Measurements from ENCODE around the gene CIPC. TPM values are rescaled to one million over a fixed set of nuclear protein-coding genes. Genes with fewer than 3 reads are reported as not detected.

The CIPC gene
- total RNA-seq, 1 donor from 2014 or later = 18.1 TPM

DNA sequence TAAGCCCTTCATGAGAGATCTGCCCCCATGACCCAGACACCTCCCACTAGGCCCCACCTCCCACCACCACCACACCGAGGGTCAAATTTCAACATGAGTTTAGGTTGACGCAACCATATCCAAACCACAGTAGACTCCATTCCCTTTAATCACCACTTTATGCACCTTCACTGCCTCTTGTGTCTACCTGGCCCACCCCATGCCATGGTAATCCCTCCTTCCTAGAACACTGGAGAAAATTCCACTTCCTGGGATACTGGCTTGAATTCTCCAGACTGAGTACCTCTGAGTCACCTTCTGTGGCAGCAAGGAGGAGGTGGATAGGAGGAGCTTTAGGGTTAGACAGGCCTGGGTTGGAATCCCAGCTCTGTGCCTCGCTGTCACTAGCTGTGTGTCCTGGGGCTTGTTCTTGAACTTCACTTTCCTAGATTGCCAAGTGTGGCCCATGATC is 26.1 kb upstream of the CIPC start:
- no peak for DNase-seq

DNA sequence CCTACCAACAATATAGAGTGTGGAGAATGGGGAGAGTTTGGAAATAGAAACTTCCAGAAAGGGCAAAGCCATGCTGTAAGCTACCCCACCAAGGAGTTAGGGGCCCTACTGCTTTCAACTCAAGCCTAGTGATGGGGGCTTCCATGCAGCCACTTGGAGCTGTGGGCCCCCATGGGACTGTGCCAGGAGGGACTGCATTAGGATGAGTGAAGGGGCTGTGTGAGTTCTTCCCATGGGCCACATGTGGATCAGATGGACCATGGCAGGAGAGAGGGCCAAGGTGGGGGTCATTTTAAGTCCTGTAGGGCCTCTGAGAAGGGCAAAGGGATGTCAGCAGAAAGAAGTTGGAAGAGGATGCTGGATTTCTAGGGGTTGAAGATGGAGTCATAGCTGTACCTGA is 23.1 kb upstream of the CIPC start:
- DNase-seq = no peak

GRCh38 chr14:77076113-77076631 is 21.9 kb upstream of the CIPC start:
- peak; percentile 40 for DNase-seq

GRCh38 chr14:77077040-77077439 is 21.0 kb upstream of the CIPC start:
- no peak for DNase-seq

DNA sequence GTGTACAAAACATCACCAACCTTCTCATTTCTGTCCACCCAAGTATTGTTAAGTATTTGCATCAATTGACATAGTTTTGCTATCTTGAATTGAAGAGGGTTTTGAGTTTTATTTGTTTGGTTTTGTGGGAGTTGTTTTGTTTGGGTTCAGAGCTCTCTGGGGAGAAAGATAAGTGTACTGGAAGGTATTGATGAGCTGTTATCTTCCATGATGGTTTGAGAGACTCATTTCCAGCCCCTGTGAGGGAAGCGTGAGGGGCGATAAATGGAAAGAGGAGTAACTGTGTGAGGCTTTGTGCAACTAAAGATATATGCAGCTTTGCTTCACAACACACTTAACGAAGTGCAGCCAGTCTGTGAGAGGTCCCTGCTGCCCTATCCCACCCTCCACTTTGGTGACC is 15.7 kb upstream of the CIPC start:
- DNase-seq = no peak

DNA sequence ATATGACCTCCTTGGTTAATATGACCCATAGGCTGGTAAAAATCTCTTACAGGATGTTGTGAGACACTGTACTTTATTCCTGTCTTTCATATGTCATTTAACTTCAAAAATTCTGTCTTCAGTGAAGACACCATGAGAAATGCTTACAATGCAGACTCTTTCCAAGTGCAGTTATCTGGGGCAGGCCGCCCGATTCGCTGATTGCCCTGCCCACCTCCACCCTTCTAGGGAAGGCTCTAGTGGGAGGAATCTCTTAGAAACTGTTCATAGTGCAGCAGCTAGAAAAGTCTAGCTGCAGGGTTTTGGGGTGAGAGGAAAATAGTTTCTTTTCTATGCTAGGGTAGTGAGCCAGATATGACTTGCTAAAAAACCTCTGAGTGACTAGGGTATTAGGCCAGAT is 15.0 kb upstream of the CIPC start:
- DNase-seq = no peak

- no peak for DNase-seq
These were observed 13.1 kb upstream of the CIPC start for GRCh38 chr14:77084985-77085384.

DNA sequence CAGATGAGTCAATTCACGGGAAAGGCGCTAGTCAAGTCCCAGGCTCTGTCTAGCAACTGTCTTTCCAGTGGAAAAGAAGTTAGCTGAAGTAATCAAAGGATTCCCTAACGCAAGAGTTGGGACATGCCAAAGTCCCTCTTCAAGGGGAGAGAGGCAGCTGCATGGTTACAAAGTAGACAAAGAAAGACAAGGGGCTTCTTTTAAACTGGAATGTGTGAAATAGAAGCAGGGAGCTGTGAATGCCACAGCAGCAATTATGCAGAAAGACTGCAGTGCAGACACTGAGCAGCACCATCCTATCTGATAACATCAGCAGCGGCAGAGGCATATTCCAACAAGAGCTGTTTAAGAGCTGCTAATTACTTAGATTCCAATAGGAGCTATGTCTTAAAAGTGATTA is 12.5 kb upstream of the CIPC start:
- no peak for DNase-seq

- peak; percentile 29 for DNase-seq
These were observed 11.9 kb upstream of the CIPC start for GRCh38 chr14:77086017-77086727.

DNA sequence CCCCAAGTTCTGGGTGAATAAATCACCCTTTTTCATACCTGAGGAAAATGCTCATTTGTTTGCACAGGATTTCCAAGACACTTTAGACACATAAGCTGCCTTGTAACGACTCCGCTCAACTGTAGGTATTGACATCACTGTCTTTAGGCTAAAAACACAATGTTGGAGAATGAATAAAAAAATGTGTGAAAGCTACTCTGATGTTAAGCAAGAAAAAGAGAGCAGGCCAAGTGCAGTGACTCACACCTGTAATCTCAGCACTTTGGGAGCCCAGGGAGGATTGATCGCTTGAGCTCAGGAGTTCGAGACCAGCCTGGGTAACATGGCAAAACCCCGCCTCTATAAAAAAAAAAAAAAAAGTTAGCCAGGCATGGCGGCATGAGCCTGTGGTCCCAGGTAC is 11.1 kb upstream of the CIPC start:
- no peak for DNase-seq

DNA sequence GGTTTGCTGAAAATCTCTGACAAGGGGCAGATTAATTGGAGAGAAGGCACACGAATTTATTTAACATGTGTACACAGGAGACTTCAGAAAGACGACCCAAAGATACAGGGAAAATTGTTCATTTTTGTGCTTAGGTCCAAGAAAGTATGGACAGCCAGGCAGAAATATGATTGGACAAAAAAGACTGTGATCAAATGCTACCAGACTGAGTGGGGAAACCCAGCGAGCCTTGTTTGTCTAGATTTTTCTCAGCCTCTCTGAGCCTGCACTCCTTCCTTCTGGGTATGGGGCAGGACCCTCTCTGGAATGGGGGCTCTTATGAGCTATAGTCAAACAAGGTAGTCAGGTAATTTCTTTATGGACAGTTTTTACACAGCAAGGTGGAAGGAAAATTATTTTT is 10.4 kb upstream of the CIPC start:
- DNase-seq = no peak

- peak; percentile 19 for DNase-seq
These were observed 9.8 kb upstream of the CIPC start for GRCh38 chr14:77088219-77088618.

DNA sequence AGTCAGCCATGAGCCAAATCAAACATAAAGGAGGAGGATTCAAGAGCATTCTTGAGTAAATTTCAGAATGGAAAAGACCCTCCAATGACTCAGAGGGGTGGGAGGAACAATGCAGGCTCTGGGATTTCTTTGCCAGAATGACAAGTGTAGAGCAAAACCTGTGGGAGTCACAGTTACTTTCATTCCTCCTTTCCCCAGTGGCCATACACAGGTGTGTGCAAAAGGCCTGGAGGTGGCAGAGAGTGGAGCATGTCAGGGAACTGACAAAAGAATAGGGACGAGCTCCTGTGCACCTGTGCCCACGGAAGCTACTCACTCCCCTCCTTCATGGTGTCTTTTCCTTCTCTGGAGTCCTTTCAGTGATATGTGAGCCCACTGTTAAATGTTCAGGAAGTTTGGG is 9.4 kb upstream of the CIPC start:
- no peak for DNase-seq

- DNase-seq = no peak
These were observed 6.5 kb upstream of the CIPC start for GRCh38 chr14:77091518-77091917.

GRCh38 chr14:77092676-77093075 is 5.4 kb upstream of the CIPC start:
- no peak for DNase-seq

GRCh38 chr14:77094672-77095284 is 3.3 kb upstream of the CIPC start:
- peak; percentile 54 for DNase-seq

DNA sequence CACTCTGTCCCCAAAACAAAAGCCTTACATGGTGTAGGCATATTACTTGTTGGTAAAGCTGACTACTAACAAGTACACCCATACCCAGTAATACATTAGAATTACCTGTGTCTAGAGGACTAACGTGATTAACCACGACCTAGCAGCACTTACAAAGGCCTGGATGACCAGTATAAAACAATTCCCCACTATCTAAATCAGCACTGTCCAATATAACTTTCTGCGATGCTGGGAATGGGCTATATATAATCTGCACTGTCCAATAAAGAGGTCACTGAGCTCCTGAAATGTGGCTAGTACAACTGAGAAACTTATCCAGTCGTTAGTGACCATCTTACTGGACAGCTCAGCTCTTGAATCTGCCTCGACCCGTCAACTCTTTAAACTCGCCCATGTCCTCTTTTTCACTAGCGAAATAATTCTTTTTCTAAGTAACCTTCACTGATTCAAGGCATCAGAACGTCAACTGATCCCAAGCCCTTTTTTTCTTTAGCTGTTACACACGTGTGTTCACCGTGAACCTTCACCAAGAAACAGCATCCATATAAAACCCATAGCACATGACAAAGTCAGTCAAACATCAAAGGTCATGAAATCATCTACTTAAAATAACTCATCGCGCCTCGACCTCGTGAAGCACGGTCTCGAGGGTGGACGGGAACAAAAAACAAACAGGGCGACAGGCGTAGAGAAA is 905 bp upstream of the CIPC start:
- peak; percentile 68 for DNase-seq

- DNase-seq = no peak
These were observed 683 bp downstream of the CIPC start for GRCh38 chr14:77098529-77099353.

GRCh38 chr14:77099425-77100167 is 1.5 kb downstream of the CIPC start:
- DNase-seq = peak; percentile 61

DNA sequence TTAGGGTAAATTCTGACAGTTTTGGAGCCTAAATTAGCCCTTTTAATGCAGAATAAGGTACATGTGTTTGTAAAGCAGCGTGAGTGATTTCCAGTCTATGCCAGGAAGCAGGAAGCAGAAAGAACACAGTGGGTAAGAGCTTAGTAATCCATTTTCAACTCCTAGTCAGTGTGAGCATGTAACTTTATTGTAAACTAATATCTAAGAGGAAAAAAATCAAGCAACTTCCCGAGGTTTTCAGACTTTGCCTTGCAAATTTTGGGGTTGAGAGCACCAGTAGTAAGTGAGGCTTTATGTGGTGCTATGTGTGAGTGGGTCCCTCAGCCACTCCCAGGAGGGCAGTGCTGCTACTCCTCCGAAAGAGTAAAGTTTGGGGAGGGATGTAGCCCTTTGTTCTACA is 2.9 kb downstream of the CIPC start:
- DNase-seq = no peak

GRCh38 chr14:77102154-77102553 is 4.1 kb downstream of the CIPC start:
- DNase-seq = no peak

DNA sequence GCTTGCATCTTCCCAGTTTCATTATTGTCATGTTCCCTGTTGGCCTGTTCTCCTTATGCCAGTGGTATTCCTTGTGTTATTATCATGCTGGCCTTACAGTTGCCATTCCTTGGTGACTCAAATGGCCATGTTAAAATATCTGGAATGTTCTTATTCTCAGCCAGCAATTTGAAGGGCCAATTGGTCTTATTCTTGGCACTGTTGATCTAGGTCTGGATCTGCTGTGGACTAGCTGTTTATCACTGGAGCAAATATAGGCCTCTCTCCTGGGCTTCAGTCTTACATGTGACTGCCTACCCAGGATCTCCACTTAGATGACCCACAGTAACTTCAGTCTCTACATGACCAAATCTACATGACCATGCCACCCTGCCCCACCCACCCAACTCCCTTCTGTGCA is 5.4 kb downstream of the CIPC start:
- DNase-seq = no peak

Data from skin of body (tissue), 2 donors.